Measurements from ENCODE around the gene NDUFB5.

NDUFB5 gene

DNA sequence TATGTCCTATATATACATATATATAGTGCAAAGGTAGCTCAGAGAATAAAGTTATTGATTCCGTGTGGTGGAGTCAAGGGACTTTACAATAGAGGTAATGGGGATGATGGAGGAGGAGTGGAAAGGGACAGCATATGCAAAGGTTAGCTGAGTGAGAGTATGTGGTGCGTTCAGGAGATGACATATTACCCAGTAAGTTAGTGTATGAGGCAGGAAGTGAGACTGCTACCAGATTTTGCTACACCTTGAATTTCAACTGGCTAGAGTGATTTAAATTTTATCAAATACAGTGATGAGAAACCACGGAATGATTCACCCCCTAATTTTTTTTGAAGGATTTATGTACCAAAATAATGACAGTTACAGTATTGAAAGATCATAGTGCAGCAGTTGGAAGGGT is 39.1 kb upstream of the NDUFB5 start:
- no peak for DNase-seq (ENCODE audit: low read depth, low spot score)
- POLR2A ChIA-PET: no interaction called here

DNA sequence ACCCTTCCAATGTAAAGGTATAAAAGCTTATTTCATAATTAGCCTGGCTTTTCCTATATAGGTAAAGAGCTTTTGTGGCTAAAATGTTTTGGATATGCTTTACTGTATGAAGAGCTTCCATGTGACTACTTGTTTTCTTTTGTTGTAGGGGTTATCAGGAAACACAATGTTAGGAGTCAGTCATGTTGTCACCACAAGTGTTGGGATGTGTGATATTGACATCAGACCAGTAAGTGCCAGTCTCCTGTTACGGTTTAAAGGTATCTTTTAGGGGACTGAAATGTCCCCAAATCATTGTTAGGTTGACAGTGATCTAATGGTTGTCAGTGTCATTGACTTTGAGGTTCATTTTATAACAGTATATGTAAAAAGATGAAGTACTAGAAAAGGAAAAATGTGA is 23.6 kb upstream of the NDUFB5 start:
- TF ChIP-seq, protein P1, sequence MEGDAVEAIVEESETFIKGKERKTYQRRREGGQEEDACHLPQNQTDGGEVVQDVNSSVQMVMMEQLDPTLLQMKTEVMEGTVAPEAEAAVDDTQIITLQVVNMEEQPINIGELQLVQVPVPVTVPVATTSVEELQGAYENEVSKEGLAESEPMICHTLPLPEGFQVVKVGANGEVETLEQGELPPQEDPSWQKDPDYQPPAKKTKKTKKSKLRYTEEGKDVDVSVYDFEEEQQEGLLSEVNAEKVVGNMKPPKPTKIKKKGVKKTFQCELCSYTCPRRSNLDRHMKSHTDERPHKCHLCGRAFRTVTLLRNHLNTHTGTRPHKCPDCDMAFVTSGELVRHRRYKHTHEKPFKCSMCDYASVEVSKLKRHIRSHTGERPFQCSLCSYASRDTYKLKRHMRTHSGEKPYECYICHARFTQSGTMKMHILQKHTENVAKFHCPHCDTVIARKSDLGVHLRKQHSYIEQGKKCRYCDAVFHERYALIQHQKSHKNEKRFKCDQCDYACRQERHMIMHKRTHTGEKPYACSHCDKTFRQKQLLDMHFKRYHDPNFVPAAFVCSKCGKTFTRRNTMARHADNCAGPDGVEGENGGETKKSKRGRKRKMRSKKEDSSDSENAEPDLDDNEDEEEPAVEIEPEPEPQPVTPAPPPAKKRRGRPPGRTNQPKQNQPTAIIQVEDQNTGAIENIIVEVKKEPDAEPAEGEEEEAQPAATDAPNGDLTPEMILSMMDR (IDR thresholded peaks at IDR 0.05; ENCODE audit: insufficient read depth, low read length, missing control alignments): no peak
- no peak for DNase-seq (ENCODE audit: low read depth, low spot score)
- no peak overlapping the region for H3K4me3 ChIP-seq (ENCODE audit: low read depth, low read length)
- ChIA-PET CTCF (no interaction called here), POLR2A (no interaction called here)

More for the DNA sequence above, 39.1 kb upstream of the NDUFB5 start:
- TF ChIP-seq, protein P1 (IDR thresholded peaks at IDR 0.05; ENCODE audit: insufficient read depth, low read length, missing control alignments): no peak
- CTCF ChIA-PET: interaction anchor here (0.7 kb wide), 1 partner anchor 29 kb away, joined by 3 read pairs; no protein-coding TSS in a partner anchor
- H3K4me3 ChIP-seq (ENCODE audit: low read depth, low read length): no peak overlapping the region

DNA sequence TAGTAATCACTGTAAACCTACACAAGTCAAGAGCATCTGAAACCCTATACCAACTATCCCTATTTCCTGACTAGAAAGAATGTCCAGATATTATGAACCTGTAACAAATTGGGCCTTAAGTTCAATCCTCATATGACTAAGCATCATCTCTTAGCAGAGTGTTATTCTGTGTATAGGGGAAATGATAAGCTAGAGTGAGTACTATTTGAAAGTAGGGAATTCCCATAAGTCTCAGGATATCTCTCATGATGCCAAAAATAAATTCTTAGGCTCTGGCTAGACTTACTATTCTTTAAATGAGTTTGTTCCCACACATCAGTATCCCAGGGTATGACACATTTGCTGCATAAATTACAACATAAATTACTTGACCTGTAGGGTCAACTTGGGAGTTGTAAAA is 15.5 kb upstream of the NDUFB5 start:
- TF ChIP-seq, protein P1 (IDR thresholded peaks at IDR 0.05; ENCODE audit: insufficient read depth, low read length, missing control alignments): no peak
- POLR2A ChIA-PET: no interaction called here
- CTCF ChIA-PET: no interaction called here
- DNase-seq (ENCODE audit: low read depth, low spot score): peak; percentile 38
- no peak overlapping the region for H3K4me3 ChIP-seq (ENCODE audit: low read depth, low read length)

DNA sequence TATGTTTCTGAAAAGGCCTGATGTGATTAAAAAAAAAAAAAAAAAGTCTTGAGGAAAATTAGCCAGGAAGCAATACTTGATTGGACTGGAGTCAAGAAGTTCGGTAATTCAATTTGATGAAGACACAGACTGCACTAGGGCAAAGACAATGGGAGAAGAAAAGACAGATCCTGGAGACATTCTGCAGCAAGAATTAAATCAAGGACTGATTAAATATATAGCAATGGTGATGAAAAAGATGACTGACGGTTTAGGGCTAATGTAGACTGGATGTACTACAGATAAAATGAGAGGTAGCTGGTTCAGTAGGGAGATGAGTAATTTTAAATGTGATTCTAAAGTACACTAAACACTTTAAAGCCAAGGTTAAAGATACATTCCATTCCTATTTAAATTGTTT is 13.9 kb upstream of the NDUFB5 start:
- ChIA-PET CTCF (interaction anchor here (1.2 kb wide), 1 partner anchor 12 kb away, joined by 3 read pairs; no protein-coding TSS in a partner anchor), POLR2A (no interaction called here)
- no peak overlapping the region for H3K4me3 ChIP-seq (ENCODE audit: low read depth, low read length)
- no peak for DNase-seq (ENCODE audit: low read depth, low spot score)
- TF ChIP-seq, protein P1 (IDR thresholded peaks at IDR 0.05; ENCODE audit: insufficient read depth, low read length, missing control alignments): no peak

DNA sequence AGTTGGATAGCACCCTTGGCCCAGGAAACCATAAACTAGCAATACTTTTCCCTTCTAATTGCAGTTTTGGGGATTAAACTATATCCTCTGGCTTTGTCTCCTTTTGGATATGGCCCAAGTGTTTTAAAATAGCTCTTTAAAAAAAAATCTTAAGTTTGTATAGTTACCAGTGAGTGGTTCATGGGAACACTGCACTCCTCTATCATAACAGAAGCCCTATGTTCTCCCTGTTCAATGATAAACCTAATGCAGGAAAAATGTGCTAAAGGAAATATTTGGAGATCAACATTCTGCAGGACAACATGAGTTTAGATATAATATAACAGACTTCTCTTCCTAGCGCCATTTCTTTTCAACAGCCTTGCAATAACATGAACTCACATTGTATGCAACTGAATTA is 13.3 kb upstream of the NDUFB5 start:
- POLR2A ChIA-PET: no interaction called here

DNA sequence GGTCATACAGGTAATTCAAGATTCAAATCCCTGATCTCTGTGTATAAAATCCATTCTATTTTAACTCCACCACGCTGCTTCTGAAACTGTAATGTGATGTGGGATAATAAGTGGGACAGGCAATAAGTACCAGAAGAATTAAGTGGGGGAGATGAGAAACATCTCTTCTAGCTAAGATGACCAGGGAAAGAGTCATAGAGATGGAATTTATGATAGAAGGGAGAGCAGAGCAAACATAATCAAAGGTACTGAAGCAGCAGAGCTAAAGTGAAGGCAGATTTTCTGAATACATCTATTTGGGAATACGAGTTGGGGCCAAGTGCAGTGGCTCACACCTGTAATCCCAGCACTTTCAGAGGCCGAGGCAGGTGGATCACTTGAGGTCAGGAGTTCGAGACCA is 5.1 kb upstream of the NDUFB5 start:
- no peak for DNase-seq (ENCODE audit: low read depth, low spot score)
- no peak overlapping the region for H3K4me3 ChIP-seq (ENCODE audit: low read depth, low read length)
- POLR2A ChIA-PET: no interaction called here
- CTCF ChIA-PET: interaction anchor here (1.2 to 1.4 kb wide), 2 partner anchors 11 to 37 kb away, joined by 3 read pairs; partner anchors contain the start of gene ACTL6A
- TF ChIP-seq, protein P1 (IDR thresholded peaks at IDR 0.05; ENCODE audit: insufficient read depth, low read length, missing control alignments): no peak

More for the DNA sequence above, 13.3 kb upstream of the NDUFB5 start:
- TF ChIP-seq, protein P1 (IDR thresholded peaks at IDR 0.05; ENCODE audit: insufficient read depth, low read length, missing control alignments): no peak
- no peak overlapping the region for H3K4me3 ChIP-seq (ENCODE audit: low read depth, low read length)
- DNase-seq (ENCODE audit: low read depth, low spot score): no peak
- CTCF ChIA-PET: interaction anchor here (1.2 to 3.4 kb wide), 2 partner anchors 8 to 12 kb away, joined by 3 to 11 read pairs; no protein-coding TSS in a partner anchor

Measured in AG04449 (cell line).